Kidney tubule cell (primary cell): Measurements from ENCODE around the gene MAP7.
"Not testable (repeated sequence)": the region's sequence is repeated elsewhere in the genome, so short reads cannot be mapped to it uniquely, and the experiment has no call there.

Experiments used
- DNase-seq: peaks from one replicate; pipeline ENCODE4 v3.0.0-alpha.2; 2018; ENCODE audit warnings: low spot score

Gene MAP7

DNA sequence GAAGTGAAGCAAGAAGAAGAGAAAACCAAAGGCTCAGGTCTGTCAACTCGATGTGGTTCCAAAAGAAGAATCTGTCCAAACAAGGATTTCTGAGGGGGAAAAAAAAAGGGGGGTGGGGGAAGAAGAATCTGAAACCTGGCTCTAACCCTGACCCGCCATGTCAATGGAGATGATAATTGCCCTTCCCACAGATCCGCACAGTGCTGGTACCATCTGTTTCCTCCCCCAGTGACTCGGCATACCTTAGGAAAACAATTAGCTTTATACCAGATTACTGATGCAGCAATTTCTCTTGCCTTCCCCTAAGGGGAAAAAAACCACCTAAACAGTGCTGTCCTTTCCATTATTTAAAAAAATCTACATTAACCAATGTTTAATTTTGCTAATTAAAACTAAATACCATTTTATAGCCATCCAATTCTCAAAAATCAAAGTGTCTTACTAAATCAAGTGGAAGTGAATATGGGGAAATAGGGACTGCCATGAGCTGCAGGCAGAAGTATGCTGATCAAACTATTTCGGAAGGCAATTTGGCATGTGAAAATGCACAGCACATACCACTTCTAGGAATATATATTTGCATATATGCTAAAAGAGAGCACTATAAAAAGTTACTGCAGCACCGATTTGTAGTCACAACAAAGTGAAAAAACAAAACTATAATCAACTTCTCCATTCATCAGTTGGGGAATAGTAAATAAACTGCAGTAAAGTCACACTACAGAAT lies 46.8 kb downstream of the MAP7 start:
- no peak for DNase-seq

DNA sequence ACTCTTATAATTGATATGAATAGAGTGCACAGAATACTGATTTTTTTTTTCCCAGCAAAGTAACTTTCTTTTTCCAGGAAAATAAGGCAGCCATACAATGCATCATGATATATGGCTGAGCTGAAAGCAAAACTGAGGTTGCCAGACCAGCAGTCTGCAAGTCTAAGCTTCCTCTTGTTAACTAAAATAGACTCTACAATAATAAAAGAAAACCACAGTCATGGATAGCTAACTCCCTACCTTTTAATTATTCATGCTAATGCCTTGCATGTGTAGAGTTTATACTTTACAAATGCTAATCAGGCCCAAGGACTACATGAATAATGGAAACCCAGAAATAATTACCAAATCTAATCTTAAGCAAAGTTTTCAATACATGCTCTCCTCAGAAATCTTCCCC lies 47.4 kb downstream of the MAP7 start:
- no peak for DNase-seq

DNA sequence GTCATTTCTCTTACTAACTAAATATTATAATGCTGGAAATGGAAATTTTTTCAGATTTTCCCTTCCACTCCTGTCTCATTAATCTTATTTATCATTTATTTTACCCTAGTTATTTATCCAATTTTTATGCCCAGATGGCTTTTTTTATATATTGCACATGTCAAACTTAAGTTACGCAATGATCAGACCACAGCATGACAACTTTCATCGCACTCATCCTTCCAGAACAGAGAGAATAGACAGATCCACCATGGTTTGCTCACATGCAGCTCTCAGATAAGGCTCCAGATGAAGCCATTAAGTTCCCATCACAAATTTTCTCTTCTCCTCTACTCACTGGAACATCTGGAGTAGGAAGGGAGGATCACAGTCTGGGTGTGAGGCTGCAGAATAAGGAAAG lies 48.7 kb downstream of the MAP7 start:
- DNase-seq = no peak

DNA sequence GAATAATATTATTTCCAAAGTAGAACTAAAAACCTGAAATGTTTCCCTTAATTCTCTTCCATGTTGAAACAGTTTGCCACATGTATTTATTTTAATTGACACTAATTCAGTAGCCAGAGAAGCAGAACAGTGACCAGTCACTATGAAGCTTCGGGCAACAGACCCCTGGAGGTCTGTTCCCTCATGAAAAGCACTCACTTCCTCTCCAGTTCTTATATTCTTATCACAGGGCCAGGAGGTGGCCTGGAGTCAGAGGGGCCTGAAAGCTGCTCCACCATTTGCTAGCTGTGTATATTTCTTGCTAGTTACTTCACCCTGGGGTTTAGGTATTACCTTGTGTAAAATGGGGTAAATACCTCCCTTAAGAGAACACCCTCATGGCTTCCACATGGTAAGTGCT lies 49.1 kb downstream of the MAP7 start:
- DNase-seq = no peak

DNA sequence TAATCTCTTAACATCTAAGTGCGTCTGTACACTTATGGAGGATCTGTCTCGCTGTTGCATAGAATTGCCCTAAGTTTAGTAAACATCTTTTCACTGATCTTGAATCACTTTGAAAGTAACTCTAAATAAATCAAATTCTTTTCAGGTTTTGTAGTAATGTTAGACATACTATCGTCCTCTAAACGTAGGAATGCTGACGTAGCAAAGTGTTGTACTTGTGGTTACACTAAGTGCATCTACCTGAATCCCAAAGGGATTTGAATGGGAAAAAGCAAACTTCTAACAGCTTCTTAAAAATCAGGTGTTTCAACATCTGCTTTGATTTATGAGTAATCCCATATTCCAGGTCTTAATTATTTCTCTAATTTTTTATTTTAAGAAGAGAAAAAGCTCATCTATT lies 49.8 kb downstream of the MAP7 start:
- DNase-seq = no peak

DNA sequence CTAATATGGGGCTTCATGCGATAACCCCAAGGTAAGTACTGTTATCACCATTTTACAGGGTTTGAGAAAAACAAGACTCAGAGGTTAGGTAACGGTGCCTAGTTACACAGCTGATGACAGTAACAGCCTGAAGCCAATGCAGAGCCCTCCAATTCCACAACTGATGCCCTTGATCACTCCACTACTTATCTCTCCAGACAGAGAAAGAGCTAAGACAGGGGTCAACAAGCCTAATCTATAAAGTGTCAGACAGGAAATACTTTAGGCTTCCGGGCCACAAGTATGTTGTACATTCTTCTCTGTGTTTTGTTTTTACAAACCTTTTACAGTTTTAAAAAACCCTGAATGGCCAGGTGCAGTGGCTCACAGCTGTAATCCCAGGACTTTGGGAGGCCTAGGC lies 50.9 kb downstream of the MAP7 start:
- DNase-seq = no peak

DNA sequence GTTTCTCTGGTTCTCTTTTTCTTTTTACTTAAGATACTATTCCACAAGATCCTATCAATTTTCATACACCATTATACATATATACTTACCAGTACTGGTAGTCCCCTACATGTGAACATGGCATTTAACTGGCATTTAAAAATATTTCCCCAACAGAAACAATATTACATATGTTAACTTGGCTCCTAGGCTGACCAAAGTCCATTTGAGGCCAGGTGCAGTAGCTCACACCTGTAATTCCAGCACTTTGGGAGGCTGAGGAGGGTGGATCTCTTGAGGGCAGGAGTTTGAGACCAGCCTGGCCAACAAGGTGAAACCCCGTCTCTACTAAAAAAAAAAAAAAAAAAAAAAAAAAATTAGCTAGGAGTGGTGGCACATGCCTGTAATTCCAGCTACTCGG lies 53.8 kb downstream of the MAP7 start:
- not testable (repeated sequence) for DNase-seq

DNA sequence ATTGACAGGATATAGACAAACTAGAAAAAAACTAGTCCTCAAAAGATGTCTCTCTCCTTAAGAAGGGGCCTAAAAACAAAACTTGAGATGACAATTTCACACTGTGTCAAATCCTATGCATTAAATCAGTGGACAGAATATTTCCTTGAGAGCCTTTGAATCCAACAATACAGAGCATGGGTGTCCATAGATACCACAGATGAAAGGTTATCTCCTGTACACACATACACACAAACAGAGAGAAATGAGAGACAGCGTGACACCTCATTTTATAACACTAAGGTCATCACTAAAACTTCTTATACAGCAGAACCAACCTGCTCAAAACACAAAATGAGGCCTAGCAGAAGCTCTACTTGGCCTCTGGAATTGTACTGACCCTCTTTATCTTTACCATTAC lies 55.5 kb downstream of the MAP7 start:
- no peak for DNase-seq

DNA sequence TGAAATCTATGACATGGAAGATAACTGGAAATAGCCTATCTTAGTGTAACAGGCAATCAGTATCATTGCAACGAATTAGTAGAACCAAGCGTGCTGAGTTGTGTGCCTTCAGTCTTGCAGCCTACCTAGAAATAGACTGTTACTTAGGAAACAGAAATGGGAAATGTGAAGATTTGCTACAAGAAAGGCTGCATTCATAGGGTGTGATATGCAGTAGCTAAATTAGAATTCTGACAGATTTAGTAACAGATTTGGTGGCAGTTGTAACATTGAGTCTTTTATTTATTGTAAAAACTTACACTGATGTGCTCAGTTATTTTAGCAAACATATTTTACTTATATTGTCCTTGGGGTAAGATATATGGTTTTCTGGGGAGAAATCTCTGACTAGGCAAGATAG lies 56.2 kb downstream of the MAP7 start:
- DNase-seq = no peak

DNA sequence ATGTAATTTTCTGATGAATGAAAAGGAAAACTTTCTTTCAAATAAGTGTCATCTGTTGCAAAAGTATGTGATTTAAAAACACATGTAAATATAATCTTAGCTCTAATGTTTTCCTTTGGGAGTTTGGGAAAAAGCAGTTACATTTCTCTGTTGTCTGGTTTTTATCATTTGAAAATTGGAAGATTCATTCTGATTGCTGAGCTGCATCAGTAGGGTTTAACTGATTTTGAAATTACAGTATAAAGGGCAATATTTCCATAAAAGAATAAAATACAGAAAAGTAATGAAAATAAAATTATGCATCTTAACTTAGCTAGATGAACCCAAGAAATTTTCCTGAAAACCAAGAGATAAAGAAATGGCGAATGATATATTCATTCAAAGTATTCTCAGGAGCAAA lies 57.8 kb downstream of the MAP7 start:
- no peak for DNase-seq

DNA sequence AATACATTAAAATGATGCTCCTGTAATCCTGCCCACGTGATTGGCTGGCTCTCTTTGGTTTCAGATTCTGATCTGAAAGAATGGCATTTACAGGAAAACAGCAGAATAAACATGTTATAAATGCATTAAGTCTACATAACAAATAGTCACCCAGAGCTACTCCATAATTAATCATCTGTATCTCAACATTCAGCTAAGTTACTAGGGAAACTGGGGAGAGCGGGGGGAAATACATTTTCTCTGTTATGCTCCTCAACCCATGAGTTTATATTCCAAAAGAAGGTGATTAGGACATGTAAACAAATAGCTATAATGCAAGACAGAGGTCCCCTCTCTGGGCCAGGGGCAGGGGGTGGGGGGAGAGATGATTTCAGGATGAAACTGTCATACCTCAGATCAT lies 58.5 kb downstream of the MAP7 start:
- DNase-seq = no peak

DNA sequence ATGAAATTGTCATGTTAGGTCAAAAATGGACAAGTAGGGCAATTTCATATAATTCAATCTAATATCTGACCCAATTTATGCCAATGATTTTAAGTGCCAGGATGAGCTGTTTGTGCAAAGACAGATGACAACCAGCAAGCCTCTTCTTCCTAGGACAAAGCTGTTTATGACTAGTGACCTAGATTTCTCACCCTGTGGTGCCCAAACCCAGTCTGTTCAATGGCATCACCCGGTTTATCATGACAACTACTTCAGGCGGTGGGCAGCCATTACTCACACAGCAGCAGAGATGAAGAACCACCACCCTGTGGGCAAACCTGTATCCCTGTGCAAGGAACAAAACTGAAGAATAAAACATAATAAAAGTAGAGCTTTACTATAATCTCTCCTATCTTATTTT lies 59.0 kb downstream of the MAP7 start:
- DNase-seq = no peak

DNA sequence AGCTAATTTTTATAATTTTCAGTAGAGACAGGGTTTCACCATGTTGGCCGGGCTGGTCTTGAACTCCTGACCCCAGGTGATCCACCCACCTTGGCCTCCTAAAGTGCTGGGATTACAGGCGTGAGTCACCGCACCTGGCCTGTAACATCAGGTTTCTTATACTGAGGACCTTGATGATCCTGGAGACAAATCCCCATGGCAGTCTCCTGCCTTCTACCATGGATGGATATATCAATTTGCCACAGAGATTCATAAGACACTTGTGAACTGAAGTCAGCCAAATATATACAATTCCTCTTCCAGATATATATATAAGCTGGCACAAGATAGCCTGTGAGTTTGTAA lies 60.6 kb downstream of the MAP7 start:
- DNase-seq = not testable (repeated sequence)

DNA sequence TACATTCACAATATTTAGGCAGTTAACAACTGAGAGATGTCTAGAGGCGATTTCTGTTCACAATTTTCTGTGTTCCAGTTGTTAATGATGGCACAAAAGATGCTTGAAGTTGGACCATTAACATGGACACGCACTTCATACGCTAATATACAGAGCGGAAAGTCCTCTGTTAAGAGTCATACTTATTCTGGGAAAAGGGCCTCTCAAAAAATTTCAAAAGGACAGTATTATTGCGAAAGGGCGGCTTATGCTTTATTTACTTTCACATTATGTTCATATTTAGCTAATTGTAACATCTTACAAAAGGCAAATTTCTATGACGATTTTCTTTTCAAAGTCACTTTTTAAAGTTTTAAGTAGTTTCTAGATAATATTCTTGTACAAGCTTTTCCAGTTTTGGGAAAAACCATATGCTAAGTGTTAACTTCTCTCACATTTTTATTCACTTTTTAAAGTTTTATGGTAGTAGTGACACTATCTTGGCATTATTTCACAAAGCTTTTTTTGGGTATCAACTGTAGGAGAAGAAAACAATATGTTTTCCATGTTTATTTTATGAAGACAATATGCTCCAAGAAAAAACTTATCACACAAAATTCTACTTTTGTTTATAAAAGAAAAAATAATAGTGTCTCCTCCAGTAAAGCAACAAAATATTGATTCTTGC lies 62.3 kb downstream of the MAP7 start:
- DNase-seq = no peak

DNA sequence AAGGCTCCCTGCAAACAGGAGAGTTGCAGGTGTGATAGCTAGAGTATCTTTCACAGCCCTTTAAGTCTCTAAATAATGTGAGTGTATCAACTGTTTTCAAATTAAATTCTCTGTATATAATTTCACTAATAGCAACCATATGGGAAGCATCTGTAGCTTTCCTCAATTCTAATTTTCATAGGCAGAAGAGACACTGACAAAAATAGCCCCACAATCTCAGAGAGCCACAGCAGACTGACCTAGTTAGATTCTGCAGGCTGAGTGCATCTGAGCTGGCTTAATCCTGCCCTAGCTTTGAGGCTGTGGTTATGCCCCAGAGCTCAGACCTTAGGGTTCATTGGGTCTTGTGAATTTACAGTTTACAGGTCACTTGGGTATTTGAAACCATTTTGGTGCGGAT lies 63.9 kb downstream of the MAP7 start:
- DNase-seq = no peak

DNA sequence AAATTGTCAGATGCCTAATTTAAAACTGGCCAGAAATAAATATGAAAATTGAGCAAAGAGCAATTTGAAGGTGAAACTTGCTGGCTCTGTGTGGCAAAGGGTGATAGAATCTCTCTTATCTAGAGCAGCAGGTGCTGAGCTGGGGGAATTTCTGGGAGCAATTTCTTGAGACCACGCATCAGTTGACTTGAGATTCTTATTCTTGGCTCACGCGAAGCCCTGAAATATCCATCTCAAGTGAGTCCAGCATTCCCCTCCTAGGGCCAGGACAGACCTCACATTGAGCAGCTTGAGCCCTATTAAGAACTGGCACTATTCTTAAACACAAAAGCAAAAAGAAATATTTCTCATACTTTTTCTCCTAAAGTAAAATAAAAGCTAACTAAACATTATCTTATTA lies 66.3 kb downstream of the MAP7 start:
- DNase-seq = no peak

DNA sequence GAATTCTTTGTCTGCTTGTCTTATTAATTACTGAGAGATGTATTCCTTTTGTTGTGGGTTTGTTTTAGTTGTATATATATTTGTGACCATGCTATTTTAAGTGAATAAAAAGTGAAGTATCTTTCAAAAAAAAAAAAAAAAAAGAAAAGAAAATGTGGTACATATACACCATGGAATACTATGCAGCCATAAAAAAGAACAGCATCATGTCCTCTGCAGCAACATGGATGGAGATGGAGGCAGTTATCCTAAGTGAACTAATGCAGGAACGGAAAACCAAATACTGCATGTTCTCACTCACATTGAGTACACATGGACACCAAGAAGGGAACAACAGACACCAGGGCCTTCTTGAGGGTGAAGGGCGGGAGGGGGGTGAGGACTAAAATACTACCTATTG lies 67.2 kb downstream of the MAP7 start:
- not testable (repeated sequence) for DNase-seq

DNA sequence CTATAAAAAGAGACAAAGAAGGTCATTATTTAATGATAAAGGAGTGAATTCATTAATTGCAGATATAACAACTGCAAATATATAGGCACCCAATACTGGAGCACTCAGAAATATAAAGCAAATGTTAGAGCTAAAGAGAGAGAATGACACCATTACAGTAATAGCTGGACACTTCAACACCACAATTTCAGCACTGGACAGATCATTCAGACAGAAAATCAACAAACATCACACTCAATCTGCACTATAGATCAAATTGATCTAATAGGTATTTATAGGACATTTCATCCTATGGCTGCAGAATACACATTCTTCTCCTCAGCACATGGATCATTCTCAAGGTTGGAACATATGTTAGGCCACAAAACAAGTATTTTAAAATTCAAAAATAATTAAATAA lies 72.7 kb downstream of the MAP7 start:
- no peak for DNase-seq

DNA sequence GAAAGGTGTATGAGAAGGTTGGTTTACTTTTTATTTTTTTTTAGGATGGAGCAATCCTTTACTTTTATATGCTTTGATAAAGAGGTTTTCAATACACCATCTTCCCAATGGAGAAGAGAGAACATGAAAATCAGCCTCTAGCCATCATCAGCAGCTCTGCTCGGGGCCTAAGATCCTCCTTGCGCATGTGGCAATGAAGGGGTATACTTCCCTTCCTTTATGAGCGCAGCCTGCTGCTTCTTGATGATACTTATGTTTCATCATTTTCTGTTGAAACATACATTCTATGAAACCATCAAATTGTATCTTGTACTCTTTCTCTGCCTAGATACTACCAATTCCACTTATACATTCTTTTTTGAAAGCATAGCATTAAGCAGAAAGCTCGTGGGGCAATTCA lies 74.5 kb downstream of the MAP7 start:
- DNase-seq = no peak

DNA sequence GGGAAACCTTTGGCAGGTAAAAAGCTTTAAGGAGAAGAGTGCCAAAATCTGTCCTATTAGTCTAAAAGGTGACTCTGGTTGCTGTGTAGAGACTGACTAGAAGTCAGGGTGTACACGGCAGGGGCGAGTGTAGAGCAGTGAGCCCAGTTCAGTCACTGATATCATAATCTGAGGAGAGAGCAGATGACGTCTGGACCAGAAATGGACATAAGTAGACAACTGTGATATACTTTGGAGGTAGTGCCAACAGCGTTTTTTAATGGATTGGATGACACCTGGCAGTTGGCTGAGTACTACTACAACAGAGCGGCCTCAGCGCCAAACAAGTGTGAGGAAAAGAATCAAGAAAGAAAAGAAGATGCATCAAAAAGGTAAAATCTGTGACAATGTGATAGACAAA lies 76.0 kb downstream of the MAP7 start:
- DNase-seq = no peak

DNA sequence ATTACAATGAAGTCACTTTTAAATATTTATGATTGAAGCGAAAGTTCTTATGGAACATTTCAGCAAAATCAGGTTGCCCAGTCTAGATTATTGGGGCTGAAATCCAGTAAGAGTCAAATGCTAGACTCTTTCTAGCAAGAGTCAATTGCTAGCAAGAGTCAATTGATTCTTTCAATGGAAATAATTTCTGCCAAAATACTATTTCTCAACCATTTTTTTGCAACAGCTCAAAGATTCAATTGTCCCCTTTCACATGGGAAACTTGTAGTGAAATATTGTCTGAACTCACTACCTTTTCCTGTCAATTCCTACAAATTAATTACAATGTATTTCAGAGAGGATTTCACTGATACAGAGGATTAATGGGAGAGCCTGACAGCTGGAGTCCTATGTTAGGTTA lies 78.3 kb downstream of the MAP7 start:
- DNase-seq = no peak

DNA sequence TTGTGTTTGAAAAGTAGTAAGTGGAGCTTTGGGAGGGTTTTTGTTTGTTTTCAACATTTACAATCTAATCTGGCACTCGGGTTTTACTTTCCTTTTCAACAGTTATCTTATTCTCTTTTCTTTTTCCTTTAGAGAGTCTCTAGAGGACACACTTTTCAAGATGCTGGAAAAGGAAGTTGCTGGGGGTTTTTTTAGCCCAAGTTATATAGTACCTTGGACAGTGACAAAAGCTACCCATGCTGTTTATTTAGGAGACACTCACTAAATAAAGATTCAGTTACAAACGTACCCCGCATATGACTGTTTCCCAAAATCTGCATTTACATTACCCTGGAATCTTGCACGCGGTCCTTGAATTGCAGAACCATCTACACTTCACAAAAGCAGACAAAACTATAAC lies 78.8 kb downstream of the MAP7 start:
- DNase-seq = no peak

DNA sequence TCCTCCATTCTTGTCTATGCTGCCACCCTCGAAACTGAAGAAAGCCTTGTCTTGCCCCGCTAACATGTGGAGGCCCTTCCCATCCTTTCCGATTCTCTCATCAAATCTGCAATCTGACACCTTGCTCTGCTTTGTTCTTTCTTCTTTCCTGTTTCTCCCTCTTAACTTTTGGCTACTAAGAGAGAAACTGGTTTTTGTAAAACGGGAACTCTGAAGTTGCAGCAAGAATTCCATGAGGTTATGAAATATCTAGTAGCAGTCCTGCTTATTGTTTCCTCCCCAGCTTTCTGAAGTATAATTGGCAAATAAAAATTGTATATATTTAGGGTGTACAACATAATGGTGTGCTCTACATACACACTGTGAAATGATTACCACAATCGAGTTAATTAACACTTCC lies 80.2 kb downstream of the MAP7 start:
- no peak for DNase-seq

DNA sequence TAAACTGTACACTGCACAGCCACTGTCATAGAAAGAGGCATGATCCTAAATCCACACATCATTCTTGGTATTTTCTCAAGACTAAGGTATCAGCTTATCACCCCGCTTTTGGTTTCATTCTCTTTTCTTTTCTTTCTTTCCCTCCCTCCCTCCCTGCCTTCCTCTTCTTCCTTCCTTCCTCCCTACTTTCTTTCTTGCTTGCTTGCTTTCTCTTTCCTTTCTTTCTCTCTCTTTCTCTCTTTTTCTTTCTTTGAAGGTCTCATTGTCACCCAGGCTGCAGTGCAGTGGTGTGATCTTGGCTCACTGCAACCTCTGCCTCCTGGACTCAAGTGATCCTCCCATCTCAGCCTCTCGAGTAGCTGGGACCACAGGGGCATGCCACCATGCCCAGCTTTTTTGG lies 81.1 kb downstream of the MAP7 start:
- DNase-seq = no peak
